Kasumi-1 (cell line): ENCODE results near the gene DISP1.

ENCODE experiments used
- DNase-seq, 2 experiments: peaks; one replicate each; lab custom pipeline; 2025; lab: John Stamatoyannopoulos, UW

DISP1 gene, protein sequence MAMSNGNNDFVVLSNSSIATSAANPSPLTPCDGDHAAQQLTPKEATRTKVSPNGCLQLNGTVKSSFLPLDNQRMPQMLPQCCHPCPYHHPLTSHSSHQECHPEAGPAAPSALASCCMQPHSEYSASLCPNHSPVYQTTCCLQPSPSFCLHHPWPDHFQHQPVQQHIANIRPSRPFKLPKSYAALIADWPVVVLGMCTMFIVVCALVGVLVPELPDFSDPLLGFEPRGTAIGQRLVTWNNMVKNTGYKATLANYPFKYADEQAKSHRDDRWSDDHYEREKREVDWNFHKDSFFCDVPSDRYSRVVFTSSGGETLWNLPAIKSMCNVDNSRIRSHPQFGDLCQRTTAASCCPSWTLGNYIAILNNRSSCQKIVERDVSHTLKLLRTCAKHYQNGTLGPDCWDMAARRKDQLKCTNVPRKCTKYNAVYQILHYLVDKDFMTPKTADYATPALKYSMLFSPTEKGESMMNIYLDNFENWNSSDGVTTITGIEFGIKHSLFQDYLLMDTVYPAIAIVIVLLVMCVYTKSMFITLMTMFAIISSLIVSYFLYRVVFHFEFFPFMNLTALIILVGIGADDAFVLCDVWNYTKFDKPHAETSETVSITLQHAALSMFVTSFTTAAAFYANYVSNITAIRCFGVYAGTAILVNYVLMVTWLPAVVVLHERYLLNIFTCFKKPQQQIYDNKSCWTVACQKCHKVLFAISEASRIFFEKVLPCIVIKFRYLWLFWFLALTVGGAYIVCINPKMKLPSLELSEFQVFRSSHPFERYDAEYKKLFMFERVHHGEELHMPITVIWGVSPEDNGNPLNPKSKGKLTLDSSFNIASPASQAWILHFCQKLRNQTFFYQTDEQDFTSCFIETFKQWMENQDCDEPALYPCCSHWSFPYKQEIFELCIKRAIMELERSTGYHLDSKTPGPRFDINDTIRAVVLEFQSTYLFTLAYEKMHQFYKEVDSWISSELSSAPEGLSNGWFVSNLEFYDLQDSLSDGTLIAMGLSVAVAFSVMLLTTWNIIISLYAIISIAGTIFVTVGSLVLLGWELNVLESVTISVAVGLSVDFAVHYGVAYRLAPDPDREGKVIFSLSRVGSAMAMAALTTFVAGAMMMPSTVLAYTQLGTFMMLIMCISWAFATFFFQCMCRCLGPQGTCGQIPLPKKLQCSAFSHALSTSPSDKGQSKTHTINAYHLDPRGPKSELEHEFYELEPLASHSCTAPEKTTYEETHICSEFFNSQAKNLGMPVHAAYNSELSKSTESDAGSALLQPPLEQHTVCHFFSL (N-terminal part only)

GRCh38 chr1:222814536-222815439 lies at the start of gene DISP1:
Gene DISP1, plus strand, starts transcription at chr1:222815039. Its CDS starts 127,785 bp downstream, at chr1:222942824.
- DNase-seq, result peak; percentile 53 to 62

DNA sequence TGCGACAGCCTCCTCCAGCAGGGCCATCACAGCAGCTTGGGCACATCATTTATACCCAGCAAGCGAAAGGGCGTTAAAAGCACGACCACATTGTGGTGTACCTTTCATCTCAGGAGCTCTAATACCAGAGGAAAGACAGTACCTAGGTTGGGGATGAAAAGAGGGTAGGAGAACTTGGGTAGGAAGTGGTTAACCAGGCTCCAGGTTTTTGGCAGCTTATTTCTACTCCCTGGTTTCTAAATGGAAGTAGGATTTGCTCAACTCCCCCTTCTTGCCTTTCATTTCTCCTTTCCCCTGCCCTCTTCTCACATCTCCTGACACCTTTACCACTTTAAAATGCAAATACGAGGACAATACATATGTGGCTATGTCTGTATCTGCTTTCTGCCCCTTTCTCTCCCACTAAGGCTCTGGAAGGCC lies 47.7 kb upstream of the DISP1 start:
- no peak for DNase-seq

DNA sequence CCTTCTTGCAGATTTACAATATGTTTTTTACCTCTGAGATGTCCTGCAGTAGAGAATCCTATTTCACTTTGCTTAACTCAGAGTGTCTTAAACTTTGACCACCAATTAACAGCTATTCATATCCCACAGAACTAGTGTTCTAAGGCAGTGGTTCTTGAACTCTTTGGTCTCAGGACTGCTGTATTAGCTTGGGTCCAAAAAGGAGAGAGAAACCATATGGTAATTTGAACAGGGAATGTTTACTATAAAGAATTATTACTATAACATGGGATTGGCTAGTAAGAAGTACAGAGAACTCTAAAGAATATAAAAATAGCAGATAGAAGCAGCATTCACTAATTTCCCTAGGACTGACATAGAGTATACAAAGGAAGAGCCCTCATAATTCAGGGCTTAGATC lies 46.2 kb upstream of the DISP1 start:
- DNase-seq, result no peak

GRCh38 chr1:222769181-222769580 lies 45.7 kb upstream of the DISP1 start:
- DNase-seq, result peak; percentile 54 to 79

DNA sequence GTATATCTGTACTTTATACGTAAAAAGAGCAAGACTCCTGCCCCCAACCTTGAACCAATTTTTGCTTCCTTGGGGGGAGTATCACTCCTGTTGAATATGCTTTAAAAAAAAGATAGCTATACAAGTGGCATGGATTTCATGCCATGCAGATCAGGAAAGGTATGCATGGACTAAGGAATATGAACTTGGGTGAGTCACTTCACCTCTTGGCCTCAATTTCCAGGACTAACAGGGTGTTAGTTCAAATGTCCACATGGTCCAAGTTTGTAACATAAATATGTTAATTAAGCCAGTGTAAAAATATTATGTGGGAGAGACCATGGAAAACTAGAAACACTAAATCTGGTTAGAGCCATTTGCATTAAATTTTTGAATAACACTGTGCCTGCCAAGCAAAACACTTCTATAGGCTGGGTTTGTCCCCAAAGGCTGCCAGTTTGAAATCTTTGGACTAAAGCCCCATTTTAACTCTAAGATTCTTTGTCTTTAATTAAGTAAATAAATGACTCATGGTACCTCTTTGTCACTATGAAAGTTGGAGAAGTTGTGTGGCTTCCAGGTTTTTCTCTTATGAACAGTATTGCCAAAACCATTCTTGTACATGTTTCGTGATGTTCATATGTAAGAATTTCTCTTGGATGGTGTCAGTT lies 44.7 kb upstream of the DISP1 start:
- no peak for DNase-seq

DNA sequence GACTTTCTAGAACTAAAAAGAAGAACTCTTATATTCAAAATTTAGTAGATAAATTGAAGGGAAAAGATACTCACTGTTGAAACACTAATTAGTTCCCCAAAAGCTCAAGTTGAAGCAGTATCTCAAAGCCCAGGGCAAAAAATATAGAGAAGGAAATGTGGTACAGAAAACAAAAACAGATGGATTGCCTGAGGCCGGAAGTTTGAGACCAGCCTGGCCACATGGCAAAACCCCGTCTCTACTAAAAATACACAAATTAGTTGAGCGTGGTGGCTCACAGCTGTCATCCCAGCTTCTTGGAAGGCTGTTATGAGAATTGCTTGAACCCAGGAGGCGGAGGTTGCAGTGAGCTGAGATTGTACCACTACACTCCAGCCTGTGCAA lies 41.9 kb upstream of the DISP1 start:
- peak; percentile 87 to 93 for DNase-seq

DNA sequence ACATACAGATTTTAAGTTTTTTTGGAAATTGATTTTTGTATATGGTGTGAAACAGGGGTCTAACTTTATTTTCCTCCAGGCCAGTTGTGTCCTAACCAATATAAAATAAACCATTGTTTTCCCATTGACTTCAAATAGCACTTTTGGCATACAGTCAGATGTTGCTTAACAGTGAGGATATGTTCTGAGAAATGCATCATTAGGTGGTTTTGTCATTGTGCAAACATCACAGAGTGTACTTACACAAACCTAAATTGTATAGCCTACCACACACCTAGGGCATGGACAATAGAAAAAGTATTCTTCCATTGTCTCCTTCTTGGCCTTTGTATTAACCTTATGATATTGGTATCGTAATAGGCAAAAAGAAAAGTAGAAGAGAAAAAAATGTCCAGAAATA lies 37.4 kb upstream of the DISP1 start:
- no peak for DNase-seq

GRCh38 chr1:222777977-222778376 lies 36.9 kb upstream of the DISP1 start:
- no peak for DNase-seq

DNA sequence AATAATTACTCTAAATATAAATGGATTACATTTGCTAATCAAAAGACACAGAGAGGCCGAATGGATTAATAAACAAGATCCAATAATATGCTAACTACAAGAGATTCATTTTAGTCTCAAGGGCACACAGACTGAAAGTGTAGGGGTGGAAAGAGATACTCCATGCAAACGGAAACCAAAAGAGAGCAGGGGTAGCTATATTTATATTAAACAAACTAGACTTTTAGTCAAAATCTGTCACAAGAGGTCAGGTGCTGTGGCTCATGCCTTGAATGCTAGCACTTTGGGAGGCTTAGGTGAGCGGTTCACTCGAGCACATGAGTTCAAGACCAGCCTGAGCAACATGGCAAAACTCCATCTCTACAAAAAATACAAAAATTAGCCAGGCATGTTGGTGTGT lies 33.6 kb upstream of the DISP1 start:
- DNase-seq, result no peak

GRCh38 chr1:222783051-222783450 lies 31.8 kb upstream of the DISP1 start:
- DNase-seq, result no peak

GRCh38 chr1:222784371-222784770 lies 30.5 kb upstream of the DISP1 start:
- no peak for DNase-seq

- DNase-seq, result no peak
Observed at GRCh38 chr1:222784916-222785315, 29.9 kb upstream of the DISP1 start.

DNA sequence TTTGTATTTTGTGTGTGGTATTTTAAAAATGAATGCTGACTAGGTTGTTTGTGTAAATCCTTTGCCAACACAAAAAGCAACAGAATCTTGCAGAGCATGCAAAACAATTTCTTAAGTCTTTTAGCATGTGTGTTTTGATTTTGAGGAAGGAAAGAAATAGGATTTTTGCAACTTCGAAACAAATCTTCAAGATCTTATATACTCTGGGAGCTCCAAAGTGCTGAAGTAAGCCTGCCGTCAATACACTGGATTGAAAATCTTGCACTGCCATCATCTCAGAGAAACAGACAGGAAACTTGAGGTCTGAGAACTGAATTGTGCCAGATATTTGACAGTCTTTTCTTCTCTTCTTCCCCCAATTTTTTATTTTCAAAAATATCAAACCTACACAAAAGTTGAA lies 29.3 kb upstream of the DISP1 start:
- no peak for DNase-seq

- no peak for DNase-seq
Observed at GRCh38 chr1:222786121-222786520, 28.7 kb upstream of the DISP1 start.

- no peak for DNase-seq
Observed at GRCh38 chr1:222787729-222788128, 27.1 kb upstream of the DISP1 start.

- DNase-seq, result no peak
Observed at GRCh38 chr1:222788402-222789156, 26.3 kb upstream of the DISP1 start.

- no peak for DNase-seq
Observed at GRCh38 chr1:222790115-222790514, 24.7 kb upstream of the DISP1 start.

DNA sequence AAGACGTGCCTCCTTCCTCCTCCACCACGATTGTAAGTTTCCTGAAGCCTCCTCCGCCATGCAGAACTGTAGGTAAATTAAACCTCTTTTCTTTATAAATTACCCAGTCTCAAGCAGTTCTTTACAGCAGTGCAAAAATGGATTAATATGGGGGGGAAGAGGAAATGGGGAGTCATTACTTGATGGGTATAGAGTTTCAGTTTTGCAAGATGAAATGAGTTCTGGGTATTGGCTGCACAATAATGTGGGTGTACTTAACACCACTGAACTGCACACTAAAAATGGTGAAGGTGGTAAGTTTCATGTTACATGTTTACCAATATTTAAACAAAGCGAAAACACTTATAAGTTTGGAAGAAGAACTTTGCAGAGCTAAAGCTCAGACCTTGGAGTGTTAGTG lies 24.3 kb upstream of the DISP1 start:
- no peak for DNase-seq

- DNase-seq, result no peak
Observed at GRCh38 chr1:222791006-222791710, 23.7 kb upstream of the DISP1 start.
